ENCODE data around the gene RNF157. TPM values are rescaled to one million over a fixed set of nuclear protein-coding genes. Genes with fewer than 3 reads are reported as not detected.

The RNF157 gene
- total and polyA plus RNA-seq, 2 of the 13 experiments (the other 11 are each of a cell fraction or from before 2014, with no cell fraction given) = 0.44 to 1.5 TPM

- TF ChIP-seq ATF5 (CRISPR knock-in tag; IDR thresholded peaks at IDR 0.05; ENCODE audit: low read depth) (no peak), CENPBD1 (CRISPR knock-in tag; IDR thresholded peaks at IDR 0.05; ENCODE audit: borderline replicate concordance, low read depth) (no peak), LCORL (IDR thresholded peaks at IDR 0.05) (no peak), LCORL (CRISPR knock-in tag; IDR thresholded peaks at IDR 0.05) (peak; percentile 59; the same call in 1 of the 2 replicates), ZNF12 (CRISPR knock-in tag; IDR thresholded peaks at IDR 0.05) (no peak), GFI1 (CRISPR knock-in tag; IDR thresholded peaks at IDR 0.05; ENCODE audit: borderline replicate concordance) (no peak), PHF8 (CRISPR knock-in tag; IDR thresholded peaks at IDR 0.05) (0 out of 2 replicates have a peak, but pooled peaks have one; percentile 24), ZSCAN29 (CRISPR knock-in tag; conservative IDR thresholded peaks at IDR 0.05) (no peak), ARHGAP35 (CRISPR knock-in tag; IDR thresholded peaks at IDR 0.05; ENCODE audit: borderline replicate concordance) (no peak), TCF7 (IDR thresholded peaks at IDR 0.05; ENCODE audit: low read depth) (no peak), KAT8 (CRISPR knock-in tag; IDR thresholded peaks at IDR 0.05) (no peak), CHD2 (IDR thresholded peaks at IDR 0.05; ENCODE audit: low read depth, low read length) (no peak), ZSCAN20 (CRISPR knock-in tag; IDR thresholded peaks at IDR 0.05; ENCODE audit: borderline replicate concordance) (peak; percentile 82), ZNF891 (CRISPR knock-in tag; IDR thresholded peaks at IDR 0.05) (no peak), ZSCAN9 (CRISPR knock-in tag; IDR thresholded peaks at IDR 0.05; ENCODE audit: borderline replicate concordance) (no peak), DNMT3B (CRISPR knock-in tag; conservative IDR thresholded peaks at IDR 0.05) (0 out of 2 replicates have a peak, but pooled peaks have one; percentile 36), ZNF780A (CRISPR knock-in tag; IDR thresholded peaks at IDR 0.05) (no peak), ZNF354B (CRISPR knock-in tag; IDR thresholded peaks at IDR 0.05) (no peak), ZSCAN31 (CRISPR knock-in tag; IDR thresholded peaks at IDR 0.05; ENCODE audit: low read depth) (0 out of 2 replicates have a peak, but pooled peaks have one; percentile 9), ZMYM2 (CRISPR knock-in tag; IDR thresholded peaks at IDR 0.05) (no peak), EP300 (IDR thresholded peaks at IDR 0.05; ENCODE audit: low read depth in 2 of 2, low read length in 2 of 2) (no peak), EP300 (CRISPR knock-in tag; IDR thresholded peaks at IDR 0.05; ENCODE audit: borderline replicate concordance) (no peak), ZNF142 (CRISPR knock-in tag; IDR thresholded peaks at IDR 0.05) (no peak), ZNF580 (CRISPR knock-in tag; IDR thresholded peaks at IDR 0.05; ENCODE audit: borderline replicate concordance, low read depth) (peak; percentile 63; the same call in 1 of the 2 replicates)
Measured at GRCh38 chr17:76278952-76279741, 38.9 kb upstream of the RNF157 start (continued).
